K562 (cell line): ENCODE data around the gene UBXN11. TPM values are rescaled to one million over a fixed set of nuclear protein-coding genes. Genes with fewer than 3 reads are reported as not detected.

Experiments used
- C11orf30 ChIP-seq: fragments of 450-650 bp; IDR thresholded peaks from 2 replicates; pipeline ENCODE4 v1.6.1; 2016; ENCODE audit warnings: low read depth, mild to moderate bottlenecking
- CTCF ChIP-seq, 3 experiments: IDR thresholded peaks in 2 of 3; conservative IDR thresholded peaks in 1 of 3; 2 replicates each; pipeline ENCODE4 v1.5.1; 2011 to 2012; ENCODE audit warnings: low read length in 3 of 3, mild to moderate bottlenecking in 3 of 3, control low read depth in 2 of 3, improper control_type of control experiment in 1 of 3, inconsistent platforms in 1 of 3, low read depth in 1 of 3, mixed read lengths in 1 of 3, moderate library complexity in 1 of 3; ENCODE audit not compliant: insufficient read depth in 2 of 3
- DIDO1 ChIP-seq: fragments of 450-650 bp; IDR thresholded peaks from 2 replicates; pipeline ENCODE4 v1.6.1; 2016; ENCODE audit warnings: low read depth, missing biosample characterization, missing genetic modification characterization
- DLX4 ChIP-seq: fragments of 250-450 bp; sonication (Bioruptor Pico); IDR thresholded peaks from 2 replicates; pipeline ENCODE4 v1.6.1; 2021; ENCODE audit warnings: mild to moderate bottlenecking
- HEY1 ChIP-seq: fragments of 250-450 bp; sonication (Bioruptor Pico); IDR thresholded peaks from 2 replicates; pipeline ENCODE4 v1.5.0; 2020; ENCODE audit warnings: mild to moderate bottlenecking, moderate library complexity, borderline replicate concordance
- MAFK ChIP-seq: IDR thresholded peaks from 2 replicates; pipeline ENCODE4 v1.6.1; 2011; ENCODE audit warnings: low read length, improper control_type of control experiment
- MCM2 ChIP-seq: fragments of 450-650 bp; IDR thresholded peaks from 2 replicates; pipeline ENCODE4 v1.6.1; 2017; ENCODE audit warnings: low read depth, mild to moderate bottlenecking
- MTA2 ChIP-seq: fragments of 450-650 bp; IDR thresholded peaks from 2 replicates; pipeline ENCODE4 v1.6.1; 2016; ENCODE audit warnings: low read depth
- POLR2A ChIP-seq: fragments of 450-650 bp; conservative IDR thresholded peaks from 2 replicates; pipeline ENCODE4 v1.6.1; 2016
- POLR3A ChIP-seq: IDR thresholded peaks from 2 replicates; pipeline ENCODE4 v1.6.1; 2011; ENCODE audit warnings: borderline replicate concordance, mild to moderate bottlenecking, moderate library complexity; ENCODE audit not compliant: insufficient read length, insufficient read depth; ENCODE audit errors: extremely low read depth
- RUNX1 ChIP-seq: sonication (generic); IDR thresholded peaks from 2 replicates; pipeline ENCODE4 v1.6.1; 2016; ENCODE audit warnings: antibody characterized with exemption, low read depth
- TCFL5 ChIP-seq: fragments of 250-450 bp; sonication (Bioruptor Pico); conservative IDR thresholded peaks from 2 replicates; pipeline ENCODE4 v1.6.1; 2021; ENCODE audit warnings: mild to moderate bottlenecking, moderate library complexity, matching md5 sums
- TSC22D4 ChIP-seq: fragments of 450-650 bp; IDR thresholded peaks from 2 replicates; pipeline ENCODE4 v1.6.1; 2016; ENCODE audit warnings: missing genetic modification characterization, missing biosample characterization, control low read depth
- VEZF1 ChIP-seq: fragments of 200-800 bp; sonication (Bioruptor generic); IDR thresholded peaks from 2 replicates; pipeline ENCODE4 v1.6.1; 2017; ENCODE audit warnings: missing genetic modification characterization, missing compliant biosample characterization
- ZBTB49 ChIP-seq: sonication (generic); formaldehyde crosslinking; IDR thresholded peaks from 2 replicates; pipeline ENCODE4 v1.8.0; 2022; ENCODE audit warnings: missing genetic modification reagents, mild to moderate bottlenecking, borderline replicate concordance
- ZNF143 ChIP-seq: sonication (generic); formaldehyde crosslinking; IDR thresholded peaks from 2 replicates; pipeline ENCODE4 v1.9.0; 2022; ENCODE audit warnings: mild to moderate bottlenecking, missing genetic modification reagents
- ZNF253 ChIP-seq: fragments of 250-450 bp; sonication (Bioruptor Pico); conservative IDR thresholded peaks from 2 replicates; pipeline ENCODE4 v1.6.1; 2021; ENCODE audit warnings: mild to moderate bottlenecking
- ZNF717 ChIP-seq: fragments of 250-450 bp; sonication (Bioruptor Pico); IDR thresholded peaks from 2 replicates; pipeline ENCODE4 v1.5.0; 2021
- polyA plus RNA-seq, 8 experiments: library from polyadenylated mRNA; depleted of rRNA in 4 of 8; stranded (reverse) in 5 of 8; unstranded in 3 of 8; fragments of >200 nt; fragmentation: Nextera tagmentation in 2 of 8; fragmentation: Illumina TruSeq in 1 of 8; extraction: Ambion mirVana in 2 of 8; extraction: Trizol in 1 of 8; gene quantifications; 2 replicates each; pipeline versions ENCODE4 v1.2.1 to v1.2.3, GENCODE V29; 2011 to 2014; ENCODE audit warnings: inconsistent platforms in 1 of 8, missing spikeins in 1 of 8
- total RNA-seq, 7 experiments: library from RNA; depleted of rRNA in 6 of 7; stranded (reverse); fragments of >200 nt in 6 of 7; fragmentation: Illumina TruSeq in 2 of 7; extraction: Trizol in 2 of 7; gene quantifications; 2 replicates each; pipeline versions ENCODE4 v1.2.1 to v1.2.3, GENCODE V29; 2011 to 2021; ENCODE audit warnings: low replicate concordance in 1 of 7
- TF ChIP-seq, protein P1 (sequence below): fragments of 450-650 bp; IDR thresholded peaks from 2 replicates; pipeline ENCODE4 v1.6.1; 2016; ENCODE audit warnings: mild to moderate bottlenecking

UBXN11 gene
- total and polyA plus RNA-seq, 9 of the 15 experiments (the other 6 are each of a cell fraction or from before 2014, with no cell fraction given) = 0.48 to 34.3 (median 11.3) TPM

DNA sequence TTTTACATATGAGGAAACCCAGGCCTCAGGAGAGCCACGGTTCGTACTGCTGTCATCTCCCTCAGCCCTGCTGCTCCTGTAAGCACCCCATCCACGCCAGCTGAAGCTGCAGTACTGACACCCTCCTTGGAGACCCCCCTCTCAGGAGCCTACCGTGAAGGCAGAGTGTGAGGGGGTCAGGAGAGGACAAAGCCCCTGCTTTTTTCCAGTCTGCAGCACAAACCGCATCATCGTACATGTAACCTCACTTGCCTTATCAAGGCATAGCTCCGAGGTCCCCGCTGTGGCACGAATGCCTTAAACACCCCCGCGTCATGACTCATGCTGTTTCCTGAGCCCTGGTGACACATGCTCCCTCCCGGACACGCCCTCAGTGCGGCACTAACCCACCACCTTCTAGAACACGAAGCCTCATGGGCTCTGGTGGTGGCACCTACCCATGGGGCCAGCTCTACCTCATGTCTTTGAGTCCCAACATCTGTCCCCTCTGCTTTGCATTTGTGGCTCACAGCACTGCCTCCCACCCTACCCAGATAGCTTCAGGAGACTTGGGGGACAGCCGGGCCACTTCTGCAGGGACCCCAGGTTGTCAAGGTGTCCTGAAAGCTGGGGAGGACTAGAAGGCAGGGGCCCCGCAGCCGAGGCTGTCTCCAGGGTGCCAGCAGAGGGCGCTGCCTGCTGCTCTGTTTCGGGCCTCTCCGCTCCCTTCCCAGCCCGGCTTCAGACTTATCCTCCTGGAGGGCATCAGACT is 21.7 kb downstream of the UBXN11 start (continued):
- 0 out of 2 replicates have a peak, but pooled peaks have one; percentile 49 for TF ChIP-seq ZNF143
- TF ChIP-seq MAFK = peak; percentile 70
- no peak for TF ChIP-seq TCFL5 (CRISPR knock-in tag)
- TF ChIP-seq DLX4 (CRISPR knock-in tag) = 0 out of 2 replicates have a peak, but pooled peaks have one; percentile 26
- no peak; the same call in 1 of the 2 replicates for TF ChIP-seq ZNF717
- TF ChIP-seq DIDO1 (tag) = no peak
- peak; percentile 84 for TF ChIP-seq VEZF1 (CRISPR knock-in tag)
- 0 out of 2 replicates have a peak, but pooled peaks have one; percentile 47 for TF ChIP-seq RUNX1
- TF ChIP-seq CTCF (IDR thresholded peaks at IDR 0.05 in 2 of 3, conservative IDR thresholded peaks at IDR 0.05 in 1 of 3; ENCODE audit: insufficient read depth in 2 of 3, low read depth in 1 of 3, low read length in 3 of 3) = peak; percentile 89 to 97 (median 92)
- no peak for TF ChIP-seq ZBTB49 (CRISPR knock-in tag)
- TF ChIP-seq POLR2A = peak; percentile 27; the same call in 1 of the 2 replicates
- no peak for TF ChIP-seq ZNF253
- TF ChIP-seq, protein P1, sequence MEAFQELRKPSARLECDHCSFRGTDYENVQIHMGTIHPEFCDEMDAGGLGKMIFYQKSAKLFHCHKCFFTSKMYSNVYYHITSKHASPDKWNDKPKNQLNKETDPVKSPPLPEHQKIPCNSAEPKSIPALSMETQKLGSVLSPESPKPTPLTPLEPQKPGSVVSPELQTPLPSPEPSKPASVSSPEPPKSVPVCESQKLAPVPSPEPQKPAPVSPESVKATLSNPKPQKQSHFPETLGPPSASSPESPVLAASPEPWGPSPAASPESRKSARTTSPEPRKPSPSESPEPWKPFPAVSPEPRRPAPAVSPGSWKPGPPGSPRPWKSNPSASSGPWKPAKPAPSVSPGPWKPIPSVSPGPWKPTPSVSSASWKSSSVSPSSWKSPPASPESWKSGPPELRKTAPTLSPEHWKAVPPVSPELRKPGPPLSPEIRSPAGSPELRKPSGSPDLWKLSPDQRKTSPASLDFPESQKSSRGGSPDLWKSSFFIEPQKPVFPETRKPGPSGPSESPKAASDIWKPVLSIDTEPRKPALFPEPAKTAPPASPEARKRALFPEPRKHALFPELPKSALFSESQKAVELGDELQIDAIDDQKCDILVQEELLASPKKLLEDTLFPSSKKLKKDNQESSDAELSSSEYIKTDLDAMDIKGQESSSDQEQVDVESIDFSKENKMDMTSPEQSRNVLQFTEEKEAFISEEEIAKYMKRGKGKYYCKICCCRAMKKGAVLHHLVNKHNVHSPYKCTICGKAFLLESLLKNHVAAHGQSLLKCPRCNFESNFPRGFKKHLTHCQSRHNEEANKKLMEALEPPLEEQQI = no peak
- peak; percentile 81 for TF ChIP-seq C11orf30
- TF ChIP-seq MTA2 = peak; percentile 57
- no peak for TF ChIP-seq POLR3A
- TF ChIP-seq MCM2 = no peak
- TF ChIP-seq TSC22D4 (tag) = no peak
- no peak; the same call in 1 of the 2 replicates for TF ChIP-seq HEY1 (CRISPR knock-in tag)
